Choroid plexus epithelial cell (primary cell): ENCODE data around the gene MAPK13.

ENCODE experiments used
- DNase-seq: peaks from one replicate; pipeline ENCODE4 v3.0.0-alpha.2; 2010; ENCODE audit warnings: low read depth
- H3K4me3 ChIP-seq: 2 replicates; pipeline ENCODE4 v1.5.1; 2011; ENCODE audit warnings: low read depth, mild to moderate bottlenecking, control low read depth, low read length, moderate library complexity
- TF ChIP-seq, protein P1 (sequence below): conservative IDR thresholded peaks from 2 replicates; pipeline ENCODE4 v1.5.1; 2011; ENCODE audit warnings: low read depth, mild to moderate bottlenecking, control low read depth, inconsistent platforms, low read length, moderate library complexity

Gene MAPK13

DNA sequence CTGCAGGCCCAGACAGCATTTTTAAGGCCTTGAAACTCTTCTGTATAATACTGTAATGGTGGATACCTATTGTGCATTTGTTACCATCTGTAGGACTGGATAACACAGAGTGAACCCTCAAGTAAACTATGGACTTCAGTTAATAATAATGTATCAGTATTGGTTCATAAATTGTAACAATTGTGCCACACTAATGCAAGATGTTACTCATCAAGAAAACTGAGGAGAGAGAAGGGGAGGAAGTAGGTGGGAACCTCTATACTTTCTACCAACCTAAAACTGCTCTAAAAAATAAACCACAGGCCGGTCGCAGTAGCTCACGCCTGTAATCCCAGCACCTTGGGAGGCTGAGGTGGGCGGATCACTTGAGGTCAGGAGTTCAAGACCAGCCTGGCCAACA is 10.8 kb downstream of the MAPK13 start:
- DNase-seq, result no peak
- TF ChIP-seq, protein P1, sequence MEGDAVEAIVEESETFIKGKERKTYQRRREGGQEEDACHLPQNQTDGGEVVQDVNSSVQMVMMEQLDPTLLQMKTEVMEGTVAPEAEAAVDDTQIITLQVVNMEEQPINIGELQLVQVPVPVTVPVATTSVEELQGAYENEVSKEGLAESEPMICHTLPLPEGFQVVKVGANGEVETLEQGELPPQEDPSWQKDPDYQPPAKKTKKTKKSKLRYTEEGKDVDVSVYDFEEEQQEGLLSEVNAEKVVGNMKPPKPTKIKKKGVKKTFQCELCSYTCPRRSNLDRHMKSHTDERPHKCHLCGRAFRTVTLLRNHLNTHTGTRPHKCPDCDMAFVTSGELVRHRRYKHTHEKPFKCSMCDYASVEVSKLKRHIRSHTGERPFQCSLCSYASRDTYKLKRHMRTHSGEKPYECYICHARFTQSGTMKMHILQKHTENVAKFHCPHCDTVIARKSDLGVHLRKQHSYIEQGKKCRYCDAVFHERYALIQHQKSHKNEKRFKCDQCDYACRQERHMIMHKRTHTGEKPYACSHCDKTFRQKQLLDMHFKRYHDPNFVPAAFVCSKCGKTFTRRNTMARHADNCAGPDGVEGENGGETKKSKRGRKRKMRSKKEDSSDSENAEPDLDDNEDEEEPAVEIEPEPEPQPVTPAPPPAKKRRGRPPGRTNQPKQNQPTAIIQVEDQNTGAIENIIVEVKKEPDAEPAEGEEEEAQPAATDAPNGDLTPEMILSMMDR, result no peak
- no peak overlapping the region for H3K4me3 ChIP-seq

DNA sequence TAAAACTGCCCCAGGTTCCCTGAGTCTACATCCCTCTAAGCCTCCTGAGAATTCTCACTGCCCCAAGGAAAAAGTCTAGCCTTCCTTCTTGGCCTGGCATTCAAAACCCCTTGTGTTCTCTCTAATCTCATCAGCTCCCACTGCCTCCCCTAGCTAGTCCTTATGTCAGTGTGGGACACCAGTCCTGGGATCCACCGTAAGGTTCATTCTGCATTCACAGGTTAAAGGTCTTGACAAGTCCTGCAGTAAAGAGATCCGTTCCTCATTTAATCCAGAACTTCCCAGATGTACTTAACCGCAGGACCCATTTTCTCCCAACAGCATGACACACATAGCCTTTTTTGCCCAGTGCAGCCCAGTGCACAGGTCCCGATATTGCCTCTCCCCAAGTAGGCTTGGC is 11.6 kb downstream of the MAPK13 start:
- TF ChIP-seq, protein P1, result no peak
- no peak for DNase-seq

DNA sequence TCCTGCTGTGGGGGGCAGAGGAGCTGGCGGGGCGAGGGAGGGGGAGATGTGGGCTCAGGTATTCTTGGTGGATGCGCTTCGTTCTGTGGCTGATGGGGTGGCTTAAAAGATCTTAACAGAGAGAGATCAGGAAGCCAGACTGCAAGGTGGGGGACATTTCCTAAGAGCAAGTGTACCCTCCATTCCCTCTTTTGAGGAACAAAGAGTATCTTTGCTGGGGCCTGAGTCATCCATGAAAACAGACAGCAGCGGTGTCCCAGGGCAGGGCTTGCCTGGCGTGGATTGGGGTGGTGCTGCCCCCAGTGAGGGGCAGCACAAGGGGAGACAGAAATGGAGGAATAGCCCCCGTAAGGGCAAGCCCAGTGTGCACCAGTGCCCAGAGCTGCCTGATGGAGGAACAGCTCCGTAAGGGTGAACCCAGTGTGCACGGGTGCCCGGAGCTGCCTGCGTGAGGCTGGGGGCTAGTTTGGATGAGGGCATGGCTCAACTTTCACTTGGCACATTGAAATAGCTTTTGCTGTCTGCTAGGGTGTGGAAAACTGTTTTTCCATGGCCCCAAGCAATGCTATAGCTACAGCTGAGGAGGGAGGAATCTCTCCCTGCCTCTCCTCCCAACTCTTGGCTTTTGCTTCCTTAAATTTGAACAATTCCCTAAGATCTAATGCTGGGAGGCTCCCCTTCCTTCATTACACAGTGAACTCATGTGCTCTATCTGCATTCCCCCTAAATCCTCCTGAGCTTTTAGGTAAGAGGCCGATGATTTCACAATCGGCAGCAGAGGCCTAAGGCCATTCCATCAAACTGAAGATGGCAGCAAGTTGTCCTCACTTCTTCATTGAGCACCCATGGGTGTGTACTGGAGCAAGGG is 12.9 kb downstream of the MAPK13 start:
- H3K4me3 ChIP-seq, result no peak overlapping the region
- TF ChIP-seq, protein P1, result no peak
- DNase-seq, result no peak

More for the DNA sequence above, 11.6 kb downstream of the MAPK13 start:
- no peak overlapping the region for H3K4me3 ChIP-seq

- no peak overlapping the region for H3K4me3 ChIP-seq
- DNase-seq, result no peak
- TF ChIP-seq, protein P1, result no peak
Observed at GRCh38 chr6:36145495-36145894, 15.2 kb downstream of the MAPK13 start.

DNA sequence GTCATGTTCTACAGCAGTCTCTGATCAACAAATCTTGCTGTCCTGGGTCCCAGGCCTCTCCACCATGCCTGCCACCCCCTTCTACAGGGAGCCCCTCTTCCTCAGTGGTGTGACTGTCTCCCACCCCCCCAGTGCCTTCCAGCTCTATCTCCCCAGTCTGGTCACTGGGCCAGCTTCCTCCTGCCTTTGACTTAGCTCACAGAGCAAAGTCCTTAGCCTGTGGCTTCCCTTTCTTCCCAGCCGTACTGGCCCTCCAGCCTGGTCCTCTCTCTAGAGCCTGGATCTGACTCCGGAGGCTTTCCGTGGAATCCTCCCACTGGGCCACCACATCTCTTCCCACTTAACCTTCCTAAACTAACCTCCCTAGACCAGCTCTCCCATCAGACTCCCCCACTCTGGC is 17.0 kb downstream of the MAPK13 start:
- TF ChIP-seq, protein P1, result no peak
- DNase-seq, result no peak
- H3K4me3 ChIP-seq, result no peak overlapping the region

- TF ChIP-seq, protein P1, result no peak
- no peak for DNase-seq
- H3K4me3 ChIP-seq, result no peak overlapping the region
Observed at GRCh38 chr6:36149476-36149875, 19.2 kb downstream of the MAPK13 start.

GRCh38 chr6:36150283-36150682 is 20.0 kb downstream of the MAPK13 start:
- H3K4me3 ChIP-seq, result no peak overlapping the region
- no peak for DNase-seq
- TF ChIP-seq, protein P1, result no peak
